Mesothelial cell of epicardium (in vitro differentiated cells): ENCODE results near the gene ADIPOR2. TPM values are rescaled to one million over a fixed set of nuclear protein-coding genes. Genes with fewer than 3 reads are reported as not detected.

Experiments used
- DNase-seq, 2 experiments: peaks; one replicate each; pipeline ENCODE4 v3.0.0; 2021; ENCODE audit warnings: low spot score in 2 of 2; ENCODE audit not compliant: unreplicated experiment in 2 of 2
- H3K27ac Mint-ChIP-seq: 2 replicates; pipeline ENCODE4 v1.8.0; 2021; ENCODE audit warnings: mixed read lengths
- H3K27me3 Mint-ChIP-seq: 2 replicates; pipeline ENCODE4 v1.8.0; 2021; ENCODE audit warnings: low read depth, mixed read lengths
- H3K36me3 Mint-ChIP-seq: 2 replicates; pipeline ENCODE4 v1.8.0; 2021; ENCODE audit warnings: mixed read lengths
- H3K4me1 Mint-ChIP-seq: 2 replicates; pipeline ENCODE4 v1.8.0; 2021; ENCODE audit warnings: mixed read lengths
- H3K4me3 Mint-ChIP-seq: 2 replicates; pipeline ENCODE4 v1.8.0; 2021; ENCODE audit warnings: mild to moderate bottlenecking, moderate library complexity, mixed read lengths
- H3K9me3 Mint-ChIP-seq: 2 replicates; pipeline ENCODE4 v1.8.0; 2021; ENCODE audit warnings: mixed read lengths
- CTCF ChIP-seq: fragments of 200-600 bp; sonication (generic); IDR thresholded peaks from one replicate; pipeline ENCODE4 v1.5.0; 2021; ENCODE audit warnings: antibody characterized with exemption; ENCODE audit not compliant: unreplicated experiment
- total RNA-seq: library from RNA; stranded (reverse); gene quantifications from 3 replicates; pipeline ENCODE4 v1.2.1, GENCODE V29; 2021

ADIPOR2 gene
- total RNA-seq, 1 donor from 2014 or later = 77.2 TPM

GRCh38 chr12:1666685-1667162 lies 24.1 kb upstream of the ADIPOR2 start:
- Mint-ChIP-seq H3K27ac (no peak overlapping the region), H3K4me1 (peaks cover 8% of the 10 kb centered on the region), H3K27me3 (peaks cover 1% of the 10 kb centered on the region), H3K9me3 (no peaks in the 10 kb centered on the region), H3K4me3 (no peak overlapping the region), H3K36me3 (no peaks in the 10 kb centered on the region)
- no peak for DNase-seq
- no peak for TF ChIP-seq CTCF

GRCh38 chr12:1668833-1669543 lies 21.9 kb upstream of the ADIPOR2 start:
- no peak overlapping the region for H3K27ac Mint-ChIP-seq
- DNase-seq = no peak
- H3K9me3 Mint-ChIP-seq = no peaks in the 10 kb centered on the region
- no peaks in the 10 kb centered on the region for H3K27me3 Mint-ChIP-seq
- H3K36me3 Mint-ChIP-seq = no peaks in the 10 kb centered on the region
- H3K4me3 Mint-ChIP-seq = no peak overlapping the region
- peaks cover 4% of the 10 kb centered on the region for H3K4me1 Mint-ChIP-seq
- TF ChIP-seq CTCF = no peak

- Mint-ChIP-seq H3K4me1 (peaks cover 4% of the 10 kb centered on the region), H3K36me3 (no peaks in the 10 kb centered on the region), H3K27me3 (no peaks in the 10 kb centered on the region), H3K4me3 (no peak overlapping the region), H3K27ac (no peak overlapping the region), H3K9me3 (peaks cover under 1% of the 10 kb centered on the region)
- no peak for TF ChIP-seq CTCF
- DNase-seq = no peak
Observed at GRCh38 chr12:1670358-1671268, 20.3 kb upstream of the ADIPOR2 start.

- Mint-ChIP-seq H3K4me3 (no peak overlapping the region), H3K4me1 (peaks cover under 1% of the 10 kb centered on the region), H3K27me3 (no peaks in the 10 kb centered on the region), H3K36me3 (no peaks in the 10 kb centered on the region), H3K9me3 (peaks cover 11% of the 10 kb centered on the region), H3K27ac (no peak overlapping the region)
- no peak for DNase-seq
- no peak for TF ChIP-seq CTCF
Observed at GRCh38 chr12:1676043-1676442, 14.8 kb upstream of the ADIPOR2 start.

GRCh38 chr12:1680804-1681492 lies 9.9 kb upstream of the ADIPOR2 start:
- no peak for TF ChIP-seq CTCF
- no peaks in the 10 kb centered on the region for H3K4me1 Mint-ChIP-seq
- DNase-seq = no peak
- H3K36me3 Mint-ChIP-seq = no peaks in the 10 kb centered on the region
- no peak overlapping the region for H3K27ac Mint-ChIP-seq
- no peak overlapping the region for H3K4me3 Mint-ChIP-seq
- H3K9me3 Mint-ChIP-seq = peaks cover 7% of the 10 kb centered on the region
- H3K27me3 Mint-ChIP-seq = no peaks in the 10 kb centered on the region
